ENCODE results near the gene MRM3.

MRM3 gene

GRCh38 chr17:781805-782731 is at the start of gene MRM3, which contains the start of gene GLOD4:
Gene MRM3, plus strand, starts transcription at chr17:782353. Its CDS starts 26 bp downstream, at chr17:782379.
Gene GLOD4, minus strand, starts transcription at chr17:782280. Its CDS starts 25 bp downstream, at chr17:782255.
- TF ChIP-seq CTCF (IDR thresholded peaks at IDR 0.05), result no peak
- H3K27ac ChIP-seq, result peak within 1 kb of the TSS; percentile 76

GRCh38 chr17:732902-733720 is 49.0 kb upstream of the MRM3 start:
- TF ChIP-seq CTCF (IDR thresholded peaks at IDR 0.05) (no peak), ZFX (IDR thresholded peaks at IDR 0.05; ENCODE audit: borderline replicate concordance) (no peak)

GRCh38 chr17:733743-734142 is 48.4 kb upstream of the MRM3 start:
- H3K27ac ChIP-seq, result peak overlapping the region; percentile 89
- no peak for TF ChIP-seq CTCF (IDR thresholded peaks at IDR 0.05)
- no peak for TF ChIP-seq ZFX (IDR thresholded peaks at IDR 0.05; ENCODE audit: borderline replicate concordance)

More at GRCh38 chr17:732902-733720, 49.0 kb upstream of the MRM3 start:
- peak overlapping the region; percentile 89 for H3K27ac ChIP-seq

- no peak overlapping the region for H3K27ac ChIP-seq
- TF ChIP-seq ZFX (IDR thresholded peaks at IDR 0.05; ENCODE audit: borderline replicate concordance) (no peak), CTCF (IDR thresholded peaks at IDR 0.05) (no peak)
Observed at GRCh38 chr17:737561-738113, 44.5 kb upstream of the MRM3 start.

GRCh38 chr17:740240-741017 is 41.7 kb upstream of the MRM3 start:
- no peak overlapping the region for H3K27ac ChIP-seq
- TF ChIP-seq ZFX (IDR thresholded peaks at IDR 0.05; ENCODE audit: borderline replicate concordance), result no peak
- TF ChIP-seq CTCF (IDR thresholded peaks at IDR 0.05), result no peak

- 0 out of 2 replicates have a peak overlapping the region, but pooled peaks have one; percentile 12 for H3K27ac ChIP-seq
- TF ChIP-seq CTCF (IDR thresholded peaks at IDR 0.05), result no peak
- TF ChIP-seq ZFX (IDR thresholded peaks at IDR 0.05; ENCODE audit: borderline replicate concordance), result no peak
Observed at GRCh38 chr17:742147-742793, 39.9 kb upstream of the MRM3 start.
